ENCODE results near the gene FRMD4A.

Gene FRMD4A

GRCh38 chr10:13686331-13686752 is 644.4 kb downstream of the FRMD4A start:
- H3K4me3 ChIP-seq (ENCODE audit: low read length), result no peak overlapping the region
- DNase-seq (ENCODE audit: low read depth), result peak; percentile 20
- TF ChIP-seq, protein P1, sequence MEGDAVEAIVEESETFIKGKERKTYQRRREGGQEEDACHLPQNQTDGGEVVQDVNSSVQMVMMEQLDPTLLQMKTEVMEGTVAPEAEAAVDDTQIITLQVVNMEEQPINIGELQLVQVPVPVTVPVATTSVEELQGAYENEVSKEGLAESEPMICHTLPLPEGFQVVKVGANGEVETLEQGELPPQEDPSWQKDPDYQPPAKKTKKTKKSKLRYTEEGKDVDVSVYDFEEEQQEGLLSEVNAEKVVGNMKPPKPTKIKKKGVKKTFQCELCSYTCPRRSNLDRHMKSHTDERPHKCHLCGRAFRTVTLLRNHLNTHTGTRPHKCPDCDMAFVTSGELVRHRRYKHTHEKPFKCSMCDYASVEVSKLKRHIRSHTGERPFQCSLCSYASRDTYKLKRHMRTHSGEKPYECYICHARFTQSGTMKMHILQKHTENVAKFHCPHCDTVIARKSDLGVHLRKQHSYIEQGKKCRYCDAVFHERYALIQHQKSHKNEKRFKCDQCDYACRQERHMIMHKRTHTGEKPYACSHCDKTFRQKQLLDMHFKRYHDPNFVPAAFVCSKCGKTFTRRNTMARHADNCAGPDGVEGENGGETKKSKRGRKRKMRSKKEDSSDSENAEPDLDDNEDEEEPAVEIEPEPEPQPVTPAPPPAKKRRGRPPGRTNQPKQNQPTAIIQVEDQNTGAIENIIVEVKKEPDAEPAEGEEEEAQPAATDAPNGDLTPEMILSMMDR (IDR thresholded peaks at IDR 0.05; ENCODE audit: insufficient read depth, low read depth, low read length, missing control alignments), result no peak

DNA sequence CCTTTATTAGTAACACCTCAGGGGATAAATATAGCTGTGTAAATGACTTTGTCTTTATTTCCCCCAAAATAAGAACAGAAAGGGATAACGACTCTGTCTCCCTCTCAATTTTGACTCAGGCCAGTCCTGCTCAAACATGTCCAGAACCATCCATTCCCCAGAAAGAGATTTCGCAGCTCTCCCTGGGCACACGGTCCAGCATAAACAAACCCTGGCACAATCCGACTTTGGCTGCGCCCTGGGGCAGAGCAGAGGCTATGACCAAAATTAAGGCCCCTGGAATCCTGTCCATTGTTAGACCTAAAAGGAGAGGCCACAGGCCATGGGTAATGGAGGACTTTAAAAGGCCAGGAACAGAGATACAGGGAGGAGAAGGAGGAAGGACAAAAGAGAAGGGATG is 644.8 kb downstream of the FRMD4A start:
- TF ChIP-seq, protein P1 (IDR thresholded peaks at IDR 0.05; ENCODE audit: insufficient read depth, low read depth, low read length, missing control alignments), result no peak
- H3K4me3 ChIP-seq (ENCODE audit: low read length), result no peak overlapping the region

DNA sequence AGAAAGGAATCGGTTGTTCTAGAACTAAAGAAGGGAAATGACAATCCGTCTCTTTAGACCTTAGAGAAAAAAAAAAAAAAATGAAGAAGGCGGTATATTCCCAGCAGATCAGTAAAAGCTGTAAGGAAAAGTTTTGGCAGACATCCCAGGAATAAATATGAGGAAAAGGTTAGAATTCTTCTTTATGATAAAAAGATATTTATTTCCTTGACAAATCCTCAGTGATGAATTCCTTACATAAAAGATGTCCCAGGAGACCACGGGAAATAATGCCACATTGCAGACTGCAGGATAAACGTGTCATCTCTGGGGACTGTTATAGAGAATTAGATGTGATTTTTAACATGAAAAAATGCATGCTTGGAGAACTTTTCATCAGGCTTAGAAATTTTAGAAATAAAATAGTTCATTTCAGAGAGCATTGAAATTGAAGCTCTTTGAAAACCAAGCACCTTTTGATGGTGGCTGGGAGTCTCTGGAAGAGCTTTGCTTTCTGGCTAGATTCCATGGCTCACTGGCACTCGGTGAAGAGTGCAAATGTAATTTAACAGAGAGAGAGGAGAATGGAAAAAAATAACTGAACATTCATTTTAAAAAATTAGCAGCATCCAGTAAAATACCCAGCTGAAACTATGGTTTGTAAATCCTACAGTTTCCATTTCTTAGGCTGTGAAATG is 645.8 kb downstream of the FRMD4A start:
- TF ChIP-seq, protein P1 (IDR thresholded peaks at IDR 0.05; ENCODE audit: insufficient read depth, low read depth, low read length, missing control alignments), result no peak
- DNase-seq (ENCODE audit: low read depth), result no peak
- no peak overlapping the region for H3K4me3 ChIP-seq (ENCODE audit: low read length)

More for the DNA sequence above, 644.8 kb downstream of the FRMD4A start:
- DNase-seq (ENCODE audit: low read depth), result peak; percentile 65

DNA sequence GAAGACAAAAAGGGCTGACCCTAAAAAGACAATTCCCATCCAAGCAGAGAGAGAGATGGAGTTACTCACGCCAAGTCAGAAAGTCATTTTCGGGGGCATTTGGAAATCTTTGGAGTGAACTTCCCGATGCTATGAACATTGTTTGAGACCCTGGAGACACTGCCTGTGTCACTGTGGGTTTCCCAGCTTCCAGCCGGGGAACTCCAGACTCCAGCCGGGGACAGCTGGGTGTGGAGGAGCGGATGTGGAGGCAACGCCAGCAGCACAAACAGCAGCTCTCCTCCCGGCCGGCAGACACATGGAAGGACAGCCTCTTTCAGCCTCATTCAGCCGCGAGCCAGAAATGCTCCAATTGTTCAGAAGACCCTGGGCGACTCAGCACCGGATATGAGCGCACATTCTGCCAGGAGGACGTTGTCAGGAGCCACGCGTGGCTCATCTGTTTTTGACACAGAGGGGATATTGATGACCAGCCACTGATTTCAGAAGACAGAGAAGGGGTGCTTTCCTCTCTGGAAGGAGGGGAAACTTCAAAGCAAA is 646.4 kb downstream of the FRMD4A start:
- no peak overlapping the region for H3K4me3 ChIP-seq (ENCODE audit: low read length)
- TF ChIP-seq, protein P1 (IDR thresholded peaks at IDR 0.05; ENCODE audit: insufficient read depth, low read depth, low read length, missing control alignments), result no peak
- peak; percentile 49 for DNase-seq (ENCODE audit: low read depth)

DNA sequence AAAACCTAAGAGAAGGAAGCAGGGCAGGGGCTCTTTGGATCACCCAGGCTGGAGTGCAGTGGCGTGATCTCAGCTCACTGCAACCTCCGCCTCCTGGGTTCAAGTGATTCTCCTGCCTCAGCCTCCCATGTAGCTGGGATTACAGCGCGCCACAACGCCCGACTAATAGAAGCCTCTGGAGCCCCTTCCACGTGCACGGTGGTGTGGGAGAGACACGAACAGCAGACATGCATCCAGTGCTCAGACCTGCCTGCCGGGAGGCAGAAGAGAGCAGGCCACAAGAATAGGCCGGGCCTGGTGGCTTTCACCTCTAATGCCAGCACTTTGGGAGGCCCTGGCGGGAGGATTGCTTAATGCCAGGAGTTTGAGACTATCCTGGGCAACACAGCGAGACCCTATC is 647.7 kb downstream of the FRMD4A start:
- DNase-seq (ENCODE audit: low read depth), result no peak
- TF ChIP-seq, protein P1 (IDR thresholded peaks at IDR 0.05; ENCODE audit: insufficient read depth, low read depth, low read length, missing control alignments), result no peak
- H3K4me3 ChIP-seq (ENCODE audit: low read length), result no peak overlapping the region

- no peak for DNase-seq (ENCODE audit: low read depth)
- TF ChIP-seq, protein P1 (IDR thresholded peaks at IDR 0.05; ENCODE audit: insufficient read depth, low read depth, low read length, missing control alignments), result no peak
- no peak overlapping the region for H3K4me3 ChIP-seq (ENCODE audit: low read length)
Observed at GRCh38 chr10:13681960-13682359, 648.8 kb downstream of the FRMD4A start.

DNA sequence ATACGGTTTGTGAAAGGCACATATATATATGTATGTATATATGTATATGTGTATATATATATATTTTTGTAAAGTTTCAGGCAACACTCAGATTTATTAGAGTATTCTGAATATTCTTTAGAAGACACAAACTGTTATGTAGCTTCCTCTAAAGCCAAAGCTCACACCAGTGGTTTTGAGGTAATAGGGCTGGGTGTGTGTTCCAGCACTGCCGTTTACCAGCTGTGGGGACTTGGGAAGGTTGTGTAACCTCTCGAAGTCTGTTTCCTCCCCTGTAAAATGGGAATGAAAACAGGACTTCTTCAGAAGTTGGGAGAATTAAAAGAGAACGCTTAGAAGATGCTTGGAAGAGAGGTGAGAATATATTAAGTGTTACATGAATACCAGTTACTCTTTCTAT is 649.2 kb downstream of the FRMD4A start:
- TF ChIP-seq, protein P1 (IDR thresholded peaks at IDR 0.05; ENCODE audit: insufficient read depth, low read depth, low read length, missing control alignments), result no peak
- no peak overlapping the region for H3K4me3 ChIP-seq (ENCODE audit: low read length)
- DNase-seq (ENCODE audit: low read depth), result no peak

Measured in epithelial cell of esophagus (primary cell).